Activated CD8-positive, alpha-beta memory T cell treated with anti-CD3 and anti-CD28 coated beads, Interleukin-2, amount 50 U/mL, for 1 hour (primary cell): ENCODE data around the gene GRIK2.

Source experiments
- DNase-seq: peaks from one replicate; pipeline ENCODE4 v3.0.0-alpha.2; 2020; ENCODE audit errors: extremely low read depth

Gene GRIK2

GRCh38 chr6:101716387-101716786 is 322.9 kb downstream of the GRIK2 start:
- DNase-seq: no peak

DNA sequence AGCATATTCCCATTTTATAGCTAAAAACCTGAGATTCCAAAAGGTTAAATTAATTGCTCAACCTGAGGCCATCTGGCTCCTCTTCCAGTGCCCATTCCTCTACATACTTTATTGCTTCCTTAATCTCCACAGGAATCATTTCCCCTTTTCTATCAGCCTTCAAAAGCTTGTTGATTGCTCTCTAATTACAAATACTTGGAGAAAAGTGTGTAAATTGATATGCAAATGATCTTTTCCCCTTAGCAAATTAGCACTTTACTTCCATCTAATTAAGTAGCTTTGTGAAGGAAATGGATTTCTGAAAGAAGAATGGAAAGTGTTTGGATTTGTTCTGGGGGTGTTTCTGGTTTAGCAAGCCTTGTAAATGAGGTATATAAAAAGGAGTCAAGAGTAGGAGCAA is 323.3 kb downstream of the GRIK2 start:
- DNase-seq: no peak

GRCh38 chr6:101719521-101719920 is 326.0 kb downstream of the GRIK2 start:
- DNase-seq: no peak

DNA sequence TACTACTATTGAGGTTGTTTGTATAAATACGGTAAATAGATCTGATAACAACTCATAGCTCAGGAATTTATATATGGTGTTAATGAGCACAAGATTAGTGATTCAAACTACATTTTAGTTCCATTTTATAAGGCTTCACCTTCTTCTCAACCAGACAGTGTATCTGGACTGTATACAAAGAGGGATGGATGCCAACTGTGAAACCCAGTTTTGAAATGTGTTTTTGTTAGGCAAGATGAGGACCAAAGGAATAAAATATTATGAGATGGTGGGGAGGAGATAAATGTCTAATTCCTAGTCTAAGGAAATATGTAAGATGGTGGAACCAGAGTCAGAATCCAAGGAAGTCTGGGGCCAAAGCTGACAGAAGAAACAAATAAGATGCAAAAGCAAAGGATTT is 329.0 kb downstream of the GRIK2 start:
- no peak for DNase-seq

DNA sequence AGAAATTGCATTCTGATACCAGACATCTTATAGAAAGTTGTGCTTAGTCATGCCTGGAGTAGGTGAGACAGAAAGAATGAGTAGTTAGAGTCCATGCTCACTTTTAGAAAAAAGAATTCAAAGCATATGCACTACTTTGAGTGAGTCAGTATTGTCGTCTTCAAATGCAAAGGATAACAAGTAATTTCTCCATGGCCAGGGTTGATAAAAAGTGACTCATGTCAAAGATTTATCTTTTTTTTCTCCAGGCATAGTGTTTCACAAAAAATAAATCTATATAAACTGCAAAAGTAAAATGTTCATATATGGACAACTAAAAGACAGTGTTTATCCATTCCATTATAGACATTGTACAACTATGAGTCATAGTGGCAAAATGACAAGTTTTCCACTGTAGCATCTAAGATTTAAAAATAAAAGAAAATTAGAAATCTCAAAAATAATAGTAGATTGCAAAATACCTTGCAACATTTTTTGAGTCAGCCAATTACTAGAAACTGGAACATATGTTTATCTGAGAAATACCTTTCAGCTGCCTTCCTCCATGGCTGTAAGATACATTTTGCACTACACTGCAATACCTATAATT is 329.6 kb downstream of the GRIK2 start:
- DNase-seq: no peak

DNA sequence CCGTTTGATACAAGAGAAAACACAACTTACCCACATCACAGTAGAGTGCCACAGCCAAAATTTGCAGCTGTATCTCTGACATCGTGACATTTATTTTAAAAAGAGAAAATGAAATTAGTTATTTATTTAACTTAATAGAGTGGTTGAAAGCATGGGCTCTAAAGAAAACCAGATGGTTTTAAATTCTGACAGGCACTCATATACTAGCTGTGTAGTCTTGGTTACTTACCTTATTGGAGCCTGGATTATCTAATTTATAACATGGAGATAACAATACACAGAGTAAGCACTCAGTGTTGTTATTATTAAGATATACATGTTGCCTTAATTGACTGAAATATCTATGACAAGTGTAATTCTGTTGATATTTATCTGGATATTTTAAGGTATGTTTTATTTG is 334.9 kb downstream of the GRIK2 start:
- no peak for DNase-seq

GRCh38 chr6:101728956-101729355 is 335.4 kb downstream of the GRIK2 start:
- DNase-seq: no peak

DNA sequence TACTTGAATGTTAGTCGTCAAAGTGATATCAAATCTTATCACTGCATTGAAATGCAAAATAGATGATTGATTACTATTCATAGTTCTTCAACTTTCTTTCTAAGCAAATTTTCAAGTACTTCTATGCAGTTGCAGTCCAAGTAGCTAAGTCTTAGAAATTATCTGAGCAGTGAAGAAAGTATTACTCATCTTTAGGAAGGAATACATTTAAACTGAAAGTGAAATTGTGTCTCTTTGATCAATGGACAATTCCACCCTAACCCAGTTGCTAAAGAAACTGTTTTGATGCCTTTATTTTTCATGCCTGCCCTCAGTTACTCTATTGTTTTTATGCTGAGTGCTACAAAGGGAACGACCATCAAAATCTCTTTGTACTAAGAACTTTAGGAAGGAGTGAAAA is 337.4 kb downstream of the GRIK2 start:
- no peak for DNase-seq

DNA sequence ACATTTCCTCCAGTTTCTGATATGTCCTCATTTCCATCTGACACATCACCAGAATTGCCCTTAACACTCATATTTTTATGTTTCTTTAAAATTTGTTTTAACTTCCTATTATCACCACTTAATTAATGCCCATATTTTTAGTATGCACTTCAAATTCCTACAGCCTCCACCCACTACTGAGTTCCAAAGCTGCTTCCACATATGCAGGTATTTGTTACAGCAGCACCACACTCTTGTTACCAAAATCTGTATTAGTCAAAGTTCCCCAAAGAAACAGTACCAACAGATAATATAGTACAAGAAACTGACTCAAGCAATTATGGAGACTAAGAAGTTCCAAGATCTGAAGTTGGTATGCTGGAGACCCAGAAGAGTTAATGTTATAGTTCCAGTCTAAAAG is 340.4 kb downstream of the GRIK2 start:
- DNase-seq: no peak

DNA sequence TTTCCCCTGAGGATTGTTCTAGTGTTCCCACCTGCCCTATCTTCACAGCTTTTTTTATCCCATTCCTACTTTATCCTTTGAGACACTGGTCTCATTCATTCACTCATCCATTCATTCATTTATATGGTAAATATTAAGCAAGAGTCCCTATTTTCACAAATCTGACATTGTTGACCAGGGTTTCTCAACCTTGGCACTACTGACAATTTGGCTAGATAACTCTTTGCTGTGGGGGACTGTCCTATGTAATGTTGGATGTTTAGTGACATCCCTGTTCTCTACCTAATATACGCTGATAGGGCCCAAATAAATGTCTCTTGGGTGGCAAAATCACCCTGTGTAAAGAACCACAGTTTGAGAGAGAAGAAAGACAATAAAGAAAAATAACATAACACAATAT is 345.0 kb downstream of the GRIK2 start:
- no peak for DNase-seq

DNA sequence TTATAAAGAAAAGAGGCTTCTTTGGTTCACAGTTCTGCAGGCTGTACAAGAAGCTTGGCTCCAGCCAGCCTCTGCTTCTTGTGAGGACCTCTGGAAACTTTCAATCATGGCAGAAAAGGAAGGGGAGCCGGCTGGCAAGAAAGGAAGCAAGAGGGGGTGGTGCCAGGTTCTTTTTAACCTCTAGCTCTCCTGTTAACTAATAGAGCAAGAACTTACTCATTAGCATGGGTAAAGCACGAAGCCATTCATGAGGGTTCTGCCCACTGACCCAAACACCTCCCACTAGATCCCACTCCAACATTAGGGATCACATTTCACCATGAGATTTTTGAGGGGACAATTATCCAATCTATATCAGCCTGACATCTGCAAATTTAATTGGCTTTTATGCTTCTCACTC is 347.1 kb downstream of the GRIK2 start:
- no peak for DNase-seq

DNA sequence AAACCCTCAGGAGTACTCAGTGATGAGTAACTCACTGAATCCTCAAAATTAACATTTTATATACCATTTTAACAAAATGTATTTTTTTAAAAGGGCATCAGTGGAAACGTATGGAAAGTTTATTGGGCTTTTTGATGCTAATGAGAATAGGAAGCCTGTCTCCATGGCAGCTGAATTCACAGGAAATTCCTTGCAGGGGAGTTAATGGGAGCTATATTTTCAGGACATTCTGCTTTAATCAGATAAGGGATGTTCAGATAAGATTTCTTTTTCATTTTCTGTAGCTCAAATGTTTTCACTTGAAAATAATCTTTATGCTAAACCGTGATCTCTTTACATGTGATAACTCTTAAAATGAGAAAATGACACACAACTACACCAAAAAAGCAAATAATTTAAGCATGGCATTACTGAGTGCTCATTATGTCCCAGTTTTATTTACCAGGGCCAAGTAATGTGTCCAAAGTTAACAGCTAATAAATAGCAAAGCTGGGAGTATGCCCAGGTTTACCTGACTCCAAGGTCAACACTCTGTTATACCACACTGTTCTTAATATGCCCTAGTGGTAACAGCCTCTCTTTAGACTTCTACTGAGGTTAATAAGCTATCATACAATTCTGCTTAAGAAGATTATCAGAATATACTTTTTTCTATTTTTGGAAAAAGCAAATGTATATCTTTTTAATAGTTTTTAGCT is 348.1 kb downstream of the GRIK2 start:
- DNase-seq: no peak

DNA sequence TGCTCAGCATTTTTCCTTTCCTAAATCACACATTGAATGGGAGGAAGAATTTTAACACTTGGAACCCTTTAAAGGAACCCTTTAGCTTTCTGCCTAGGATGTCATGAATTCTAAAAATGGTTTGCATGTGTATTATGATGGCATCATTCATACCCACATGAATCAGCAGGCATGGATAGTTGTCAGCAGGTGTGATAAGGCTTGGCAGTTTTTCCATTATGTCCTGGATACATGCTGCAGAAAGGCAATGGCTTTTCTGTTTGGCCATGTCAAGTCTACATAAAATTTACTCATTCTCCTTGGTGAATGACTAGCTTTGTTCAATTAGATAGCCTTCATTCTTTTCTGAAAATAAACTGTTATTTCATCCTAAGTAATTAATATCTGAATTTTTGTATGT is 353.7 kb downstream of the GRIK2 start:
- no peak for DNase-seq

- DNase-seq: no peak
Observed at GRCh38 chr6:101747716-101748115, 354.2 kb downstream of the GRIK2 start.

DNA sequence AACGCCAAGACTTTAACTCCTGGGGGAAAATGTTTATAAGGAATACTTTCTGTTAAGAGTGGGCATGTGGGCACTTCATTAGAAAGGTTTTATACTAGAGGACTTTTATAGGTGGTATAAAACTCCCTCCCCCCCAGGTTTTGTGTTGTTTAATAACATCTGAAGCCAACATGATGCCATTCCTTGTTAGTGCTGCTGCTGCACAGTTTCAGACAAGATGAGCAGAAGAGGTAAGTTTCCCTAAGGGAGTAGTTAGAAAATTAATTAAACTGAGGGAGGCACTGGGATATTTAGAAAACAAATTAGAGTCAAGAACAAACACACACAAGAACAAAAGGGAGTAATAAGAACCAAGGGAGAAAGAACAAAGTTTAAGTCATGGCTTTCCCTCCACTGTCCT is 362.4 kb downstream of the GRIK2 start:
- no peak for DNase-seq

DNA sequence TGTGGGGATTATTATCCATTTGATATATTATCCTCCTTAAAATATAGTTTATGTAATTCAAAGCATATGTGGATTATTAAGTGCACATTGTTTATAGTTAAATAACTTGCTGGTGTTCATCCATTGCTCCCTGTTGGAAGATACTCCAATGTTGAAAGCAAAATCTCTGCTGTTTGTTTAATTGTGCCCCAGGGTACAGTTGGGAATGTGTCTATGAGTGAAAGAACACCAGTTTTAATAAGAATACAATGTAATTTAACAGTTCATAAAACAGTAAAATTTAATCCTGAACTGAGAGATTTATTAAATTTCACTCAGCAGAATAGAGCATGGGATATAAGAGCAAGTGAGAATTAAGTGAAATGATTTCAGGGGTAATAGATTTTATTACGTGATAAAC is 364.9 kb downstream of the GRIK2 start:
- no peak for DNase-seq

- no peak for DNase-seq
Observed at GRCh38 chr6:101760843-101761621, 367.5 kb downstream of the GRIK2 start.

DNA sequence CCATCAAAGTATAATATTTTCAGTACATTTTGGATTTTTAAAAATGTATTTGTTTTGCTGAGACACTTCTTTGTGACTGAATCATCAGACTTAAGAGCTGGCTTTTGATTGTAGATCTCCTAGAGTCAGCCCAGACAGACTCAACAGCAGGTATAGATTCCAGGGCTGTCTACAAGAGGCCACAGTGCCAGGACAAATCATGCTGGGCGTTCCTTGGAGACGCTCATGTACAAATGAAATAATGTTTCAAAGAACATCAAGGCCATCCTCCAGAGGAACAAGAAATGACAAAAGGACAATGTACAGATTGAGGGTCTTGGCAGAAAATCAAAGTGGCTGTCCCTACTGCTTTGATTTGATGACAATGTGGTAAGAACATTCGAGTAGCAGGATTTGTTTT is 369.3 kb downstream of the GRIK2 start:
- no peak for DNase-seq

GRCh38 chr6:101765281-101765680 is 371.8 kb downstream of the GRIK2 start:
- DNase-seq: no peak

- DNase-seq: no peak
Observed at GRCh38 chr6:101770116-101770515, 376.6 kb downstream of the GRIK2 start.

GRCh38 chr6:101776919-101777350 is 383.4 kb downstream of the GRIK2 start:
- no peak for DNase-seq

DNA sequence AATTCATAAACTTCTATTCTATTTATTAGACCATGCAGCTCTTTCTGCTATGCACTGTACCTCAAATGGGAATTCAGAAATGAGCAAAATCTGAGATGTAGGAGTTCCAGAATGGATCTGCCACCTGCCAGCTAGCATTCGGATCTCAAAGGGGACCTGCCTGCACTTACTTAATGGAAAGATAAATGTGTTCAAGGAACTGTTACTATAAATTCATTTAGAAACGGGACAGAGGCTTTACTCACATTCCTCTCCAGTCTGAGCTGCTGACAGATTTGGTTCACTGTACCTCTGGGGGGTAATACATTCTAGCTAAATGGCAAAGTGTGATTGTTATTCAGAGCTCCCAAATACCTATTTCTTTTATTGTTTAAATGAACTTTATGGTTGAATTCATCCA is 384.1 kb downstream of the GRIK2 start:
- DNase-seq: no peak
